ENCODE data around the gene COL4A2.

The COL4A2 gene

GRCh38 chr13:110286833-110287819 is 20.0 kb upstream of the COL4A2 start:
- H3K27ac ChIP-seq, result no peak overlapping the region
- DNase-seq (ENCODE audit: low read depth, low spot score), result no peak

GRCh38 chr13:110289174-110289573 is 17.9 kb upstream of the COL4A2 start:
- no peak overlapping the region for H3K27ac ChIP-seq
- no peak for DNase-seq (ENCODE audit: low read depth, low spot score)

GRCh38 chr13:110289661-110290060 is 17.4 kb upstream of the COL4A2 start:
- H3K27ac ChIP-seq, result no peak overlapping the region
- no peak for DNase-seq (ENCODE audit: low read depth, low spot score)

GRCh38 chr13:110290153-110290552 is 16.9 kb upstream of the COL4A2 start:
- H3K27ac ChIP-seq, result no peak overlapping the region
- no peak for DNase-seq (ENCODE audit: low read depth, low spot score)

- DNase-seq (ENCODE audit: low read depth, low spot score), result no peak
- H3K27ac ChIP-seq, result no peak overlapping the region
Observed at GRCh38 chr13:110290826-110291225, 16.3 kb upstream of the COL4A2 start.

GRCh38 chr13:110291286-110291685 is 15.8 kb upstream of the COL4A2 start:
- no peak overlapping the region for H3K27ac ChIP-seq
- no peak for DNase-seq (ENCODE audit: low read depth, low spot score)

GRCh38 chr13:110293037-110293436 is 14.0 kb upstream of the COL4A2 start:
- no peak for DNase-seq (ENCODE audit: low read depth, low spot score)
- H3K27ac ChIP-seq, result no peak overlapping the region

- no peak overlapping the region for H3K27ac ChIP-seq
- DNase-seq (ENCODE audit: low read depth, low spot score), result no peak
Observed at GRCh38 chr13:110293649-110294048, 13.4 kb upstream of the COL4A2 start.

- DNase-seq (ENCODE audit: low read depth, low spot score), result no peak
- no peak overlapping the region for H3K27ac ChIP-seq
Observed at GRCh38 chr13:110294146-110294545, 12.9 kb upstream of the COL4A2 start.

GRCh38 chr13:110294622-110295021 is 12.5 kb upstream of the COL4A2 start:
- H3K27ac ChIP-seq, result no peak overlapping the region
- no peak for DNase-seq (ENCODE audit: low read depth, low spot score)

GRCh38 chr13:110297011-110297410 is 10.1 kb upstream of the COL4A2 start:
- DNase-seq (ENCODE audit: low read depth, low spot score), result no peak
- H3K27ac ChIP-seq, result no peak overlapping the region

GRCh38 chr13:110297766-110298504 is 9.1 kb upstream of the COL4A2 start:
- DNase-seq (ENCODE audit: low read depth, low spot score), result no peak
- no peak overlapping the region for H3K27ac ChIP-seq

- H3K27ac ChIP-seq, result no peak overlapping the region
- DNase-seq (ENCODE audit: low read depth, low spot score), result no peak
Observed at GRCh38 chr13:110298505-110299282, 8.4 kb upstream of the COL4A2 start.

- no peak overlapping the region for H3K27ac ChIP-seq
- no peak for DNase-seq (ENCODE audit: low read depth, low spot score)
Observed at GRCh38 chr13:110299283-110299840, 7.7 kb upstream of the COL4A2 start.

GRCh38 chr13:110300090-110300815 is 6.8 kb upstream of the COL4A2 start:
- H3K27ac ChIP-seq, result no peak overlapping the region
- DNase-seq (ENCODE audit: low read depth, low spot score), result no peak

- no peak overlapping the region for H3K27ac ChIP-seq
- DNase-seq (ENCODE audit: low read depth, low spot score), result no peak
Observed at GRCh38 chr13:110301083-110301482, 6.0 kb upstream of the COL4A2 start.

GRCh38 chr13:110301606-110302553 is 5.2 kb upstream of the COL4A2 start:
- H3K27ac ChIP-seq, result no peak overlapping the region
- DNase-seq (ENCODE audit: low read depth, low spot score), result no peak

GRCh38 chr13:110302997-110303396 is 4.1 kb upstream of the COL4A2 start:
- DNase-seq (ENCODE audit: low read depth, low spot score), result no peak
- no peak overlapping the region for H3K27ac ChIP-seq
